LoVo (cell line): Measurements from ENCODE around the gene TYR.
"Not testable (repeated sequence)": the region's sequence is repeated elsewhere in the genome, so short reads cannot be mapped to it uniquely, and the experiment has no call there.

ENCODE experiments used
- DNase-seq: peaks from one replicate; pipeline ENCODE4 v3.0.0-alpha.2; 2016; ENCODE audit warnings: low spot score

The TYR gene

DNA sequence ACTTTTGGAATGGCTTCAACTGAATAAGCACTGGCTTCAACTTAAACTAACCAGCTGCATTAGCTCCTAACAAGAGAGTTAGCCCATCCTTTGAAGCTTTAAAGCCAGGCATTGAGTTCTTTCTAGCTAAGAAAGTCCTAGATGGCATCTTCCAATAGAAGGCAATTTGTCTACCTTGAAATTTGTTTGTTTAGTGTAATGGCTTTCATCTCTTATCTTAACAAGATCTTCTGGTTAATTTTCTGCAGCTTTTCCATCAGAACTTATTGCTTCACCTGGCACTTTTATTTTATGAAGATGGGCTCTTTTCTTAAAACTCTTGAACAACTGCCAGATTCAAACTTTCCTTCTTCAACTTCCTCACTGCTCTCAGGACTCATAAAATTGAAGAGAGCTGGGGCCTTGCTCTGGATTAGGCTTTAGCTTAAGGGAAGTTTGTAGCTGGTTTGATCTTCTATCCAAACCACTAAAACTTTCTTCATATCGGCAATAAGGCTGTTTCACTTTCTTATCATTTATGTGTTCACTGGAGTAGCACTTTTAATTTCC, 94.9 kb downstream of the TYR start:
- DNase-seq, result peak; percentile 1

DNA sequence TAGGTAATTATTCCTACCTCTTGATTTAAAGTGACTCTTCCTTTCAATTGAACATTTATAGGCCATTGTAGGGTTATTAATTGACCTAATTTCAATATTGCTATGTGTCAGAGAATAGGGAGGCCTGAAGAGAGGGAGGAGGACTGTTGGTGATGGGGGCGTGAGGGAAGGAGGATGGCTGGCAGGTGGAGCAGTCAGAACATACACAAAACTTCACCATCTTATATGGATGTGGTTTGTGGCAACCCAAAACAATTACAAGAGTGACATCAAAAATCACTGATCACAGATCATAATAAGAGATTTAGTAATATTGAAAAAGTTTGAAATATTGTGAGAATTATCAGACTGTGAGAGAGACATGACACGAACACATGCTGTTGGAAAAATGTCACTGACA, 95.5 kb downstream of the TYR start:
- DNase-seq, result not testable (repeated sequence)

DNA sequence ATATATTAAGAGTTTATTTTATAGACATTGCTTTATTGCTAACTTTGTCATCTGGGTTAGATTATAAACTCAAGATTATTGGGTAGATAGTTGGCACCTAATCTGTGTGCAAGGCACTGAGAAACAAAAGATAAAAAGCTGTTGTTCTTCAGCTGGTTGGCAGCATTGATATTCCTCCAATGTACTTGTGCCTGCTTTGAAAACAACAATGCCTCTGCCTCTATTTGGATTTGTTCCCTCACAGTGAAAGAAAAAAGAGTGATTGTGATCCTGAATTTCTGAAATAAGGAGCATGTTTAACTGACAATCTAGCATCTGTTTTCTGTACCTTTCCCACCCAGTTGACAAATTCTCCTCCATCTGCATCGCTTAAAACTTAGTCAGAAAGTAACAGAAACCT, 98.3 kb downstream of the TYR start:
- DNase-seq, result no peak

DNA sequence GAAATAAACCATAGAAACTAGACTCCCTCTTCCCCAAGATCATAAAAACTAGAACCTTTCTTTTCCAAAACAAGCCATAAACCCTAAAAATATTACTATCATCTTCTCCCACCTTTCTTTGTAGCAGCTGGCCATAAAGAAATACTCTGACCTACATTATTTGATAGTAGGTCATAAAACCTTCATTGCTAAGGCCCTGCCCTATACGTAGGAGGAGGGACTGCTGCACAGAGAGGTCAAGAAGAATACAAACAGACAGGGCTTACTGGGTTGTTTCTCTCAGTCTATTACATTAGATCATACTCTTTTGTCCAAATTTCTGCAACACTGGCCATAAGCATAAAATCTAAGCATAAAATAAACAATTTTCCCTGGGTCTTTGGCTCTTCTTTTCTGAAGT, 101.5 kb downstream of the TYR start:
- DNase-seq, result no peak

DNA sequence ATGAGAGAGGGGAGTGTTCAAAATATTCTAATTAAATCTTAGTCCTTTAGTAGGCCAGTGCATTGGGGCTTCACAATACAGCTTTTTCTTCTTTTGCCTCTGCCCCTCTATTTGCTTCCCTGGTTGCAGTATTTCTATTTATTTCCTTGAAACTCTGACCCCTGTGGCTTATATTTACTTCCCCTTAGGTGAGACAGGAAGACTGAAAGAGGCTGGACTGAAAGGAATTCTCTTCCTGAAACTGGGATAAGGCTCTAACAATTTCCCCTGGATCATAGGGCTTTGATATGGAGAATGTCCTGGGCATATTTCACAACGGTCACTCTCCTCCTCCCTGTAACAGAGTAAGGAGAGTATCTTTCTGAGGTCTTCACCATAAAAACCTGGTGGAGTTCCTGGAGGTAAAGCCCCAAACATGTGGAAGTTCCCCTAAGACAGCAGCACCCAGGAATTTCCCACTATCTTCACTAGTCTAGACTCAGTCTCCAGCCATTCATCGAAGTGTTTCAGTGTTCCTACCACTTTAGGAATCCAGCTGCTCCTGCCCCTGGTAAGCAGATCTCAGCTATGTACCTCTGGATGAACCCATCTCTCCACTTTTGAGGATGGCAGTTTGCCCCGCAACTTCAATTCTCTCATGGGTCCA, 103.5 kb downstream of the TYR start:
- not testable (repeated sequence) for DNase-seq

DNA sequence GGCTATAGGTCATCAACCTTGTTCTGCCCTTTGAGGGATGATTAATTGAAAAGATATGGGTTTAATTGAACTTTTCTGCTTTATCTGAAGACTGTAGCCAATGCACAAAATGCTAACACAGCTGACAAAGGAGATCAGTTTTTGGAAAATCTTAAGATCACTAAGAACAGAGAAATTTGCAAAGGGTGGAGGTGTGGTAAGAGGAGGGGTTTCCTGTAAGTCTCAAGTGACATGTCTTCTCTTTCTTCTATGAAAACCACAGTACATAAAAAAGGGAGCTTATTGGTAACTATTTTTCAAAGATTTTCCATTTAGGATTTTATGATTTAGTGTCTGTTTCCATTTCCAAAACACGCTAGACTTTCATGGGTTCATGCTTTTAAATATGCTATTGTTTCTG, 108.9 kb downstream of the TYR start:
- not testable (repeated sequence) for DNase-seq

DNA sequence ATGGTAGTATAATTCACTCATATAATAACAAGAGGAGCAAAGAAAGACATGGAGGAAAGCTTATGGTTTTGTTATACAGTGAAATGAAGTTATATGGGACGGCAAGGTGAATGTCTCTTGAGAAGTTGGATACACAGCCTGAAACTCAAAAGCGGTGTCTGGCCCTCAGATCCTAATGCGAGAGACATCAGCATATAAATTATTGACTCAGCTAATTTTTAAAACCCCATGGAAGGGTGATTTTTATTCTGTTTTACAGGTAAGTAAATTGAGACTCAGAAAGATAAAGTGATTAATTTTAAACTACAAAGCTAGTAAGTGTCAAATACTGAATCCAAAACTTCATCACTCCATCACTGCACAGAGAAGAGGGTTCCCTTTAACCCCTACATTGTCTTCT, 110.3 kb downstream of the TYR start:
- DNase-seq, result not testable (repeated sequence)

DNA sequence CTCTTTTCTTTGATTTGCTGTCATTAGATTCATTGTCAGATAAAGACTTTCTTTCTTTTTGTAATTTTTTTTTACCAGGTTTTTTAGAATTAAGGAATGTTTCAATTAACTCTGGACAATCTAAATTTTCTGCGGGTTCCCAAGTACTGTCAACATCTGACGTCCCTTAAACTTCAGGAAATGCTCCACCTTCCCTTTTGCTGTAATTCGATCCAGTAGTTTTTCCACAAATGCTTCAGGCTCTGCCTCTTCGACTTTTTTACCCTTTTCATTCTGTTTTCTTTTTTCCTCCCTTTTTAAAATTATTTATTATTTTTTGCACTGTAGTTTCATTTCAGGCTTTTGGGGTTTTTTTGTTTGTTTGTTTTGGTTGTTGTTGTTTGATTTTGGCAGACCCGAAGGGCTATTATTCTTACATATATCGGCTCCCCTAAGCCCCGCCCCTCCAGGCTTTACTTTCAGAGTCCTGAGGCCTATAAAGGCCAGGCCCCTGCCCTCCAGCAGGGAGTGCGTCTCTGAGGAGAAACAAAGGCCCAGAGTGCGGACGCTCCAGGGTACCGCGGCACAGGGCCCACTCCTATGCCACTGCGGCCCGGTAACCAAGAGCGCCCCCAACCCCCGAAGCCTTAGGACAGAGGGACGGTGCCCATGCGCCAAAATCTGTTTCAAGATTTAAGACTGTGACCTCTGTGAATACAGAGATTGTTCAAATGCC, 116.4 kb downstream of the TYR start:
- DNase-seq, result no peak

DNA sequence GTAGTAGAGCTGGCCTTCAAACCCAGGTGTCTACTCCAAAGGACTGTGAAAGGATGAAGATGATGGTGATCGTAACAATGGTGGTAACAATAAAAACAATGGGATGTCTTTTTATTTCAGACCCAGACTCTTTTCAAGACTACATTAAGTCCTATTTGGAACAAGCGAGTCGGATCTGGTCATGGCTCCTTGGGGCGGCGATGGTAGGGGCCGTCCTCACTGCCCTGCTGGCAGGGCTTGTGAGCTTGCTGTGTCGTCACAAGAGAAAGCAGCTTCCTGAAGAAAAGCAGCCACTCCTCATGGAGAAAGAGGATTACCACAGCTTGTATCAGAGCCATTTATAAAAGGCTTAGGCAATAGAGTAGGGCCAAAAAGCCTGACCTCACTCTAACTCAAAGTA, 117.3 kb downstream of the TYR start:
- not testable (repeated sequence) for DNase-seq

DNA sequence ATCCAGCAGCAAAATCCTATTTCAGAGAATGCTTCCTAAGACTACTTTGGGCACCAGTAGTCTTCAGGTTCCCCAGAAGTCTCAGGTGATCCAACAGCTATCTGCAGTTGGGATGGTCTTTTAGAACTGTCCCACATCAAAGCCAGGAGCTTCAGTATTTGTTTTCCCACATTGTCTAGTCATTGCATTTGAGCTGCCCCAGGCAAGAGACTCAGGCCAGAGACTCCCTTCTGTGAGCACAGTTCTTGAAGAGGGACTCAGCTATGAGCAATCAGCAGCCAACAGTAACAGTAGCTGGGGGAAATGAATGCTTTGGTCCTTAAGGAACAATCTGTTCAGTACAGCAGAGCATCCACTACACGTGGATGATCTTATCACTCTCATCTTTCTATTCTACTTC, 125.4 kb downstream of the TYR start:
- DNase-seq, result not testable (repeated sequence)

DNA sequence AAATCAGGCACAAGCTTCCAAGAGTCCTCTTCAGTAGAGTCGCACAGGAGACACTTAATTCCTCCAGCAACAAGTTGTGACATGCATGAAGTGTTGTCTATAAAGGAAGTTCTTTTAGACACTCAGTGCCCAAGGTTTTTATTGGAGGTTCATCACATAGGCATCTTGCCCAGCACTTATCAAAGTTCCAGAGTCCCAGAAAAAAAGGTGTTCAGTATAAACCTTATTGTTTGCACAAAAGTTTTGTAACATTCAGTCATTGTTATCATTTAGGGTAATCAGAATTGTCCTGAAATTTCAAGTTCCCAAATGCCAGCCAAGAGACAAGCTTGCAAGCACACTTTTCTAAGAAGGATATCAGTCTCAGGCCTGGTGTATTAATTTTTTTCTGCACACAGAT, 130.6 kb downstream of the TYR start:
- DNase-seq, result not testable (repeated sequence)

DNA sequence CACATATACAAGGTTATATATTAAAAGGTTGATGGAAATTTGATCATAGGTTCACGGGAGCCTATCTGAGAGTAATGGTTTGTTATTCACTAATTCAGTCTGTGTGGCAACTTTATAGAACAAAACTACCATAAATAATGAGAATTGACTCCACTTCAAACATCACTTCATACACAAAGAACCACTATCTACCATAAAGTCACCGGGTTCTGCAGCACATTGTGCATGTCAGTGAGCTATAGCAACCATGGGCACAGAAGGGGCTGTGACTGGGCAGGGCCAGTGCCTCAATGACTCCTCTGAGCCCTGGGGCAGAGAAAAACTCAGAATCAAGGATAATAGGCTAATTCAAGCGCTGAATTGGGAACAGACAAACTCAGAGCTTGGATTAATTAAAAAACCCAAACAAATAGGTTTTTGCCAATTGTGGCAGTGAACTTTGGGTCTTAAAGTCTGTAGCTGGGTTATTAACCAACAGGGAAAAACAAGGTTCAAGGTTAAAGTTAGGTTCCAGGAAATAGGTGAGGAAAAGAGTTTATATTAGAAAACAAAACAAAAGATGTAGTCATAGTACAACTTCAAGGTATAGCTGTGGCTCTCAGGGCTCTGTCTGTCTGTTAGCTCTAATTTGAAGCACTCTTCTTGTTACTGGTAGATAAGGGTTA, 131.8 kb downstream of the TYR start:
- DNase-seq, result not testable (repeated sequence)

DNA sequence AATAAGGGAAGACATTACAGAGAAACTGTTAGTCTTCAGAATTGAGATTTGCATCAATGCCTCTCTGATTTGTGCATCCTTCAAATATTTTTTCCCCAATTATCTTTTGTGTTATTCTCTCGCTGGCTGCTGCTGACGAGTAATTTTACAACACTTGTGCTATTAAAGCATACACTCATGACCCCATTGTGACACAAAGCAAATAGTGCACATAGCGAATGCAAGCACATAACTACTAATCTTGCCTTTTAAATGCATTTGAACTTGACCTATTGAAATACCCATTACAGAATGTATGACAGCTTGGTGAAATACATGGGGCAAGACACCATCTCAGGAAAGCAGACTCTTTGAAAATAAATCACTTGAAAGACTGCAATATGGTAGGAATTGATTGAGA, 132.9 kb downstream of the TYR start:
- DNase-seq, result not testable (repeated sequence)

DNA sequence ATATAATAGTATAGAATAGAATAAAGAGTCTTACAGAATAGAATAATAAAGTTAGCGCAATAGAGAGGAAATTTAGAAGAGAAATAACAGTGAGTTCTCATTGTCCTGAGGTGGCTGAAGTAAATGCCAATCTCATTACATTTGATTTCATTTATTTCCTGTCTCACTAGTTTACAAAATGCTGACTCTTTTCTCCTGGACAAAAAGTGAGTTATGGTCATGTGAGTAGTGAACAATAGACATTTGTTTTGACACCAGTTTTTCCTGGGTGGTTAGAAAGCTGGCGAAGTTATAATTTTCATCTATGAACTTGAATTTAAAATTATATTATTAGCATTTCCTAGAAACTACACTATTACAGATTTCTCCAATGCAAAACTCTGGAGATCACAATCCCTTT, 143.7 kb downstream of the TYR start:
- DNase-seq, result no peak

DNA sequence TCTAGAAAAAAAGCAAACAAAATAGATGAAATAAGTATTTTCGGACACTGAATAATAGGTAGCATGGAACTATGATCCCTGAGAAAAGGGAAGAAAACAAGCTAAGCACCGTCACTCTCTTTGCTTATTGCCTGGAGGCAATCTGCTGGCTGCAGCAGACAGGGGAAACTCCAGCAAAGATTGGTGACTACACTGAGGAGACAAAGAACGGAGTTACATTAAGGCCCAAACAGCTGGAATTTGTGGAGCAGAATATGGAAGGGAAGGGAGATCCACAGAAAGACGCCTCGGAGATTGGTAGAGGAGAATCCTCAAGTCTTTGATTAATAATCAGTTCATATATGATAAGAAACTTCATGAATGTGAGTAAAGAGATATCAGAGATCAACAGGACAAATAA, 150.2 kb downstream of the TYR start:
- no peak for DNase-seq

DNA sequence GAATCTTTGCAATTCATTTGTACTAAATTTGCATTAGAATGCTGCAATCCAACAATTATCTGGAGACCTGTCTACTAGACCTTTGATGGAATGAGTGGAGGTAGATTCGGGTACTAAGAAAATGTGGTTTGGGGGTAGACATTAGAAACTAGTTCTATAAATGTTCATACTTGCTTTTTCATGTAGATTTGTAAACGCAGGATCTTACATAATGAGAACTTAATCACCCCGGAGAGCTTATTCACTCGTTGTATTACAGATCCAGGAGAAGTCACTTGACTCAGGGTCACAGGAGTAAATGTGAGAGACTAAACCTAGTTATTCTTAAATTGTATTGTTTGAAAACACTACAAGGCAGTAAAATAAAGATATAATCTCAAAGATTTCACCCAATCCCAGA, 154.3 kb downstream of the TYR start:
- not testable (repeated sequence) for DNase-seq

DNA sequence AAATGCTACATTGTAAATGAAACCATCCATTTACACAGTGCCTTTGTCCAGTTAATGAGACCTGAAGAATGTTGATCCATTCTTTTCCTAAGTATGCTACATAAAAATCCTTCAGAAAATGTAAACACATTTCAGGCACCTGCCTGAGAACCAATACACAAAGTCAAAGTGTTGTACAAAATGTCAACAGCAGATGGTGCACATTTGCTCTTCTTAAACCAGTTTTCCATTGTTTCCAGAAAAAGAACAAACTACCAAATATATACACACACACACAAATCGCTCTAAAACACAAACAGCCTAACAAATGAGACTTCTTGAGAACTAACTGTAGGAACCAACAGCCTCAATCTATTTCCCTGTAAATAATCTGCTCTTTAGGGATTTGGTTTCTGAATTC, 156.0 kb downstream of the TYR start:
- not testable (repeated sequence) for DNase-seq

DNA sequence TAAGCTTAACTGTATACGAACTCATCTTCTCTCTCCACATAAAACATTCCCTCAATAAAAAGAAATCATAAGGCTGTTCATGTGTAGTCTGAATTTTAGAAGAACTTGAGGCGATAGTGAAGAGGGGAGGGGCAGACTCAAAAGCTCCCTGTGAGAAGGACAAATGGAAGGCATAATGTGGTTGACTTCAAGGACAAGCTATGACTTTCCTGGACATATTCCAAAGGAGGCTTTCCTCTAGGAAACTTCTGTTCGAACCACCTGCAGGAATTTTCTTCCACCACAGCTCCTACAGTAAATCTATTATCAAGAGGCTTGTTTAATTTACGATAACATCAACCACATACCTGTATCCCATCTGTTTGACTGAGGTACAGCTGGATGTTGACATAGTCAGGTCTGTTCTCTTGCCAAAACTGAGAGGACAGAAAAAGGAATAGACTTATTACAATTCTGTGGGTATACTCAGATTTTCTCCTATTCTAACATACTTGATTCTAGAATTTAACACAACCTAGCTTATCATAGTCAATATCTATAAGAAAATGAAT, 159.5 kb downstream of the TYR start:
- not testable (repeated sequence) for DNase-seq

DNA sequence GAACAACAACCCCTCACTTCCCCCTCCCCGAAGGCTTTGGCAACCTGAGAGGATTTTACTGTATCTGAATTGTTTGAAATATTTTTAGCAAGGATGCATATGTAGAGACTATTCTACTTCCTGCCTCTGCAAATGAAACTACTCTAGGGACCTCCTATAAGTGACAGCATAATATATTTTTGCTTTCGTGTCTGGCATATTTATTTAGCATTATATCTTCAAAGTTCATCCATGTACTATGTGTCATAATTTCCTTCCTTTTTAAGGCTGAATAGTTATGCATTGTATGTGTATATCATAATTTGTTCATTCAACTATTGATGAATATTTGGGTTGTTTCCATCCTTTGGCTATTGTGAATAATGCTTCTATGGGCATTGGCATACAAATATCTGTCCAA, 160.4 kb downstream of the TYR start:
- DNase-seq, result not testable (repeated sequence)

DNA sequence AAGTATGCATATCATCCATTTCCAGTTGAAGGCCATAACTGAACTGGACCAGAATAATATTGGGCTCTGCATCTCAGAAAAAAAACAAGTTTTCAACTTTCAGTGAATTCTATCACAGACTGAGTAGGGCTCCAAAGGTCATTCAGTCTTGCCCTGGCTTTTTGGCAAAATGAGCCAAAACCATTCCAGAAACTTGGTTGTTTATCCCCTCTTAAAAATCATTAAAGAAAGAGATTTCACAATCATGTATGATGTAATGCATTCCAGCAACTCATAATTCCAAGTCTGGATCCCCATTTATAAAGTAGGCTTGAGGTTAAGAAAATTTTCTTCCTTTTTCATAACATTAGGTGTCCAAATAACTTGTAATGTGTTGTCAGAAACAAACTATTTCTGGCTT, 162.8 kb downstream of the TYR start:
- not testable (repeated sequence) for DNase-seq

DNA sequence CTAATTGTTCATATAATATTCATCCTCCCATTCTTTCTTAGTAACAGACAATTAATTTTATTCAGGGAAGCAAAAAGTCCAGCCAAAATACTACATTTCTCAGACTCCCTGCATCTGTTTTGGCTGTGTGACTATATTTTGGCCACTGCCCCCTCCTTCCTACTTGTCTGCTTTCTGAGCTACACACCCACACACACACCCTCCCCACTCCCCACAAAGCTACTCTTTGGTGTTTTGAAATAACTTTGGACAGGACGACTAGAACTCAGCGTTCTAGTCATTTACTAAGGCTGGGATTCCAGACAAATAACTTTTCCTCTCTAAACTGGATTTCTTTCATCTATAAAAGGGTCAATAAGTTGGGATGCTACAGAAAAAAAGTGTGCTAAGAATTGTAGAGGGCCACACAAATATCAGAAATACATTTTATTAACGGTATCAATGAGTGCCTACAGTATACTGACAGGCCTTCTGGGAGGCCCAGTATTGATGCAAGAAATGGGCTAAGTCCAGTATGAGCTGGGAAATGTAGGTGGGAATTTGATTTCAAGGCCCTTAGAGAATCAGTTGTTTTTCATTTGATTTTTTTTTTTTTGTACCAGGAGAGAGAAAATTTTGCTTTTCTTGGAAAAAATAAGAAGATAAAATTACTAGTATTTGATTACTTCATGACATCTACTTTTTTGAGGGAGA, 165.4 kb downstream of the TYR start:
- not testable (repeated sequence) for DNase-seq
